Measurements from ENCODE around the gene CDK5.

Gene CDK5

GRCh38 chr7:151011097-151011409 lies 46.6 kb downstream of the CDK5 start:
- no peak for FAIRE-seq

GRCh38 chr7:151010307-151011096 lies 47.2 kb downstream of the CDK5 start:
- TF ChIP-seq POLR2A (IDR thresholded peaks at IDR 0.05; ENCODE audit: low read depth, low read length), result 0 out of 2 replicates have a peak, but pooled peaks have one; percentile 14
- DNase-seq (ENCODE audit: insufficient read length, low spot score) (no peak), FAIRE-seq (no peak)

More at GRCh38 chr7:151011097-151011409, 46.6 kb downstream of the CDK5 start:
- DNase-seq (ENCODE audit: insufficient read length, low spot score), result no peak
- no peak for TF ChIP-seq POLR2A (IDR thresholded peaks at IDR 0.05; ENCODE audit: low read depth, low read length)

GRCh38 chr7:151010037-151010306 lies 47.7 kb downstream of the CDK5 start:
- TF ChIP-seq POLR2A (IDR thresholded peaks at IDR 0.05; ENCODE audit: low read depth, low read length), result no peak
- FAIRE-seq (no peak), DNase-seq (ENCODE audit: insufficient read length, low spot score) (no peak)

- no peak for FAIRE-seq
- no peak for TF ChIP-seq POLR2A (IDR thresholded peaks at IDR 0.05; ENCODE audit: low read depth, low read length)
- DNase-seq (ENCODE audit: insufficient read length, low spot score), result no peak
These were observed 48.2 kb downstream of the CDK5 start for GRCh38 chr7:151009327-151010036.

- FAIRE-seq (no peak), DNase-seq (ENCODE audit: insufficient read length, low spot score) (no peak)
These were observed 49.0 kb downstream of the CDK5 start for GRCh38 chr7:151008511-151009323.

GRCh38 chr7:151008143-151008510 lies 49.6 kb downstream of the CDK5 start:
- TF ChIP-seq POLR2A (IDR thresholded peaks at IDR 0.05; ENCODE audit: low read depth, low read length), result no peak
- DNase-seq (ENCODE audit: insufficient read length, low spot score), result no peak
- FAIRE-seq, result no peak

More at GRCh38 chr7:151008511-151009323, 49.0 kb downstream of the CDK5 start:
- 0 out of 2 replicates have a peak, but pooled peaks have one; percentile 9 for TF ChIP-seq POLR2A (IDR thresholded peaks at IDR 0.05; ENCODE audit: low read depth, low read length)

GRCh38 chr7:151007469-151007898 lies 50.2 kb downstream of the CDK5 start:
- no peak for DNase-seq (ENCODE audit: insufficient read length, low spot score)
- FAIRE-seq, result no peak
- TF ChIP-seq POLR2A (IDR thresholded peaks at IDR 0.05; ENCODE audit: low read depth, low read length), result no peak

GRCh38 chr7:151006590-151007300 lies 51.0 kb downstream of the CDK5 start:
- no peak for DNase-seq (ENCODE audit: insufficient read length, low spot score)
- no peak for FAIRE-seq
- no peak for TF ChIP-seq POLR2A (IDR thresholded peaks at IDR 0.05; ENCODE audit: low read depth, low read length)

- TF ChIP-seq POLR2A (IDR thresholded peaks at IDR 0.05; ENCODE audit: low read depth, low read length), result no peak
- DNase-seq (ENCODE audit: insufficient read length, low spot score), result no peak
- no peak for FAIRE-seq
These were observed 52.1 kb downstream of the CDK5 start for GRCh38 chr7:151005566-151005965.

Measured in H54 (cell line).